Measurements from ENCODE around the gene ASPHD1. TPM values are rescaled to one million over a fixed set of nuclear protein-coding genes. Genes with fewer than 3 reads are reported as not detected.
"Not testable (repeated sequence)": the region's sequence is repeated elsewhere in the genome, so short reads cannot be mapped to it uniquely, and the experiment has no call there.

Gene ASPHD1
- total and polyA plus RNA-seq, 2 donors (not counting 1 experiment from before 2014, with no cell fraction given) = 0.77 to 5.4 TPM

DNA sequence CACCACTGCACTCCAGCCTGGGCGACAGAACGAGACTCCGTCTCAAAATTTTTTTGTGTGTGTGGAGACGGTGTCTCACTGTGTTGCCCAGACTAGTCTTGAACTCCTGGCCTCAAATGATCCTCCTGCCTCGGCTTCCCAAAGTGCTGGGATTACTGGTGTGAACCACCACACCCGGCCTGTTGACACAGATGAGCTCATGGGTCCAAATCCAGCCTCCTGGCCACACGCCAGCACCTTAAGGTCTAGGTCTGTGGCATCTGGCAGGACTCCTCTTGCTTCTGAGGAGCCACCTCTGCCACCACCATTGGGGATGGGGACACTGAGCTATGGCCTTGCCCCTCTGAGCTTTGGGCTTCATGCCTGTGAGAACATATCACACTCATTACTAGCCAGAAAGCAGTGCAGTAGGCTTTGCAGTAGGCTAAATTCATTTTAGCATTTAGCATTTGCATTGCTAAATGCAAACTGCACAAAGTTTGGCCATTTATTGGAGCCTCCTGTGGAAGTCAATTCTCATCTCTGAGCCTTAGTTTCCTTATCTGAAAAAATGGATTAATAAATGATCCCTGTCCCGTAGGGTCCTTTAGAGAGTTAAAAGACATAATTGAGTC lies 31.8 kb upstream of the ASPHD1 start:
- Histone ChIP-seq H3K4me3 (replicated peaks in 1 of 4; ENCODE audit: control extremely low read depth in 1 of 4, insufficient read depth in 1 of 4, low read depth in 3 of 4, low read length in 4 of 4) (no peak overlapping the region), H2AFZ (ENCODE audit: low read length) (no peak overlapping the region), H3K9me3 (ENCODE audit: control insufficient read depth, insufficient read depth, low read depth, low read length) (no peaks in the 10 kb centered on the region), H3K79me2 (ENCODE audit: control insufficient read depth, insufficient read depth, low read length) (no peaks in the 10 kb centered on the region), H3K4me2 (ENCODE audit: extremely low read depth, insufficient read depth, low read length) (no peak overlapping the region), H3K27ac (ENCODE audit: insufficient read depth, low read length) (no peak overlapping the region), H3K36me3 (ENCODE audit: control insufficient read depth, insufficient read depth, low read length) (no peaks in the 10 kb centered on the region), H4K20me1 (ENCODE audit: control insufficient read depth, extremely low read depth, insufficient read depth, low read length) (no peaks in the 10 kb centered on the region), H3K9ac (ENCODE audit: insufficient read depth, low read length) (no peak overlapping the region), H3K27me3 (ENCODE audit: control insufficient read depth, insufficient read depth, low read length) (no peaks in the 10 kb centered on the region), H3K4me1 (ENCODE audit: control insufficient read depth, extremely low read depth, insufficient read depth, low read length) (no peaks in the 10 kb centered on the region)
- TF ChIP-seq, protein P1, sequence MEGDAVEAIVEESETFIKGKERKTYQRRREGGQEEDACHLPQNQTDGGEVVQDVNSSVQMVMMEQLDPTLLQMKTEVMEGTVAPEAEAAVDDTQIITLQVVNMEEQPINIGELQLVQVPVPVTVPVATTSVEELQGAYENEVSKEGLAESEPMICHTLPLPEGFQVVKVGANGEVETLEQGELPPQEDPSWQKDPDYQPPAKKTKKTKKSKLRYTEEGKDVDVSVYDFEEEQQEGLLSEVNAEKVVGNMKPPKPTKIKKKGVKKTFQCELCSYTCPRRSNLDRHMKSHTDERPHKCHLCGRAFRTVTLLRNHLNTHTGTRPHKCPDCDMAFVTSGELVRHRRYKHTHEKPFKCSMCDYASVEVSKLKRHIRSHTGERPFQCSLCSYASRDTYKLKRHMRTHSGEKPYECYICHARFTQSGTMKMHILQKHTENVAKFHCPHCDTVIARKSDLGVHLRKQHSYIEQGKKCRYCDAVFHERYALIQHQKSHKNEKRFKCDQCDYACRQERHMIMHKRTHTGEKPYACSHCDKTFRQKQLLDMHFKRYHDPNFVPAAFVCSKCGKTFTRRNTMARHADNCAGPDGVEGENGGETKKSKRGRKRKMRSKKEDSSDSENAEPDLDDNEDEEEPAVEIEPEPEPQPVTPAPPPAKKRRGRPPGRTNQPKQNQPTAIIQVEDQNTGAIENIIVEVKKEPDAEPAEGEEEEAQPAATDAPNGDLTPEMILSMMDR (conservative IDR thresholded peaks at IDR 0.05 in 1 of 2, IDR thresholded peaks at IDR 0.05 in 1 of 2; ENCODE audit: low read depth in 1 of 2, low read length in 2 of 2) = no peak
- no peak for TF ChIP-seq EZH2 (IDR thresholded peaks at IDR 0.05; ENCODE audit: low read length, missing control alignments)
- DNase-seq (ENCODE audit: low read depth in 2 of 2) = no peak

DNA sequence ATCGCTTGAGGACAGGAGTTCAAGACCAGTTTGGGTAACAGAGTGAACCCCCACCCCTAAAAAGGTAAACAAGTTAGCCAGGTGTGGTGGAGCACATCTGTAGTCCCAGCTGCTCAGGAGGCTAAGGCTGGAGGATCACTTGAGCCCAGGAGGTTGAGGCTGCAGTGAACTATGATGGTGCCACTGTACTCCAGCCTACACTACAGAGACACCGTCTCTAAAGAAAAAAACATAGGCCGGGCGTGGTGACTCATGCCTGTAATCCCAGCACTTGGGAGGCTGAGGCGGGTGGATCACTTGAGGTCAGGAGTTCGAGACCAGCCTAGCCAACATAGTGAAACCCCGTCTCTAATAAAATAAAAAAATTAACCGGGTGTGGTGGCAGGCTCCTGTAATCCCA lies 31.2 kb upstream of the ASPHD1 start:
- H3K9me3 ChIP-seq (ENCODE audit: control insufficient read depth, insufficient read depth, low read depth, low read length); H3K4me2 ChIP-seq (ENCODE audit: extremely low read depth, insufficient read depth, low read length); H3K79me2 ChIP-seq (ENCODE audit: control insufficient read depth, insufficient read depth, low read length); H3K27ac ChIP-seq (ENCODE audit: insufficient read depth, low read length); H3K4me1 ChIP-seq (ENCODE audit: control insufficient read depth, extremely low read depth, insufficient read depth, low read length); H3K4me3 ChIP-seq (replicated peaks in 1 of 4; ENCODE audit: control extremely low read depth in 1 of 4, insufficient read depth in 1 of 4, low read depth in 3 of 4, low read length in 4 of 4); H2AFZ ChIP-seq (ENCODE audit: low read length); H3K27me3 ChIP-seq (ENCODE audit: control insufficient read depth, insufficient read depth, low read length); H3K9ac ChIP-seq (ENCODE audit: insufficient read depth, low read length); H4K20me1 ChIP-seq (ENCODE audit: control insufficient read depth, extremely low read depth, insufficient read depth, low read length); DNase-seq (ENCODE audit: low read depth in 2 of 2); H3K36me3 ChIP-seq (ENCODE audit: control insufficient read depth, insufficient read depth, low read length): not testable (repeated sequence)

DNA sequence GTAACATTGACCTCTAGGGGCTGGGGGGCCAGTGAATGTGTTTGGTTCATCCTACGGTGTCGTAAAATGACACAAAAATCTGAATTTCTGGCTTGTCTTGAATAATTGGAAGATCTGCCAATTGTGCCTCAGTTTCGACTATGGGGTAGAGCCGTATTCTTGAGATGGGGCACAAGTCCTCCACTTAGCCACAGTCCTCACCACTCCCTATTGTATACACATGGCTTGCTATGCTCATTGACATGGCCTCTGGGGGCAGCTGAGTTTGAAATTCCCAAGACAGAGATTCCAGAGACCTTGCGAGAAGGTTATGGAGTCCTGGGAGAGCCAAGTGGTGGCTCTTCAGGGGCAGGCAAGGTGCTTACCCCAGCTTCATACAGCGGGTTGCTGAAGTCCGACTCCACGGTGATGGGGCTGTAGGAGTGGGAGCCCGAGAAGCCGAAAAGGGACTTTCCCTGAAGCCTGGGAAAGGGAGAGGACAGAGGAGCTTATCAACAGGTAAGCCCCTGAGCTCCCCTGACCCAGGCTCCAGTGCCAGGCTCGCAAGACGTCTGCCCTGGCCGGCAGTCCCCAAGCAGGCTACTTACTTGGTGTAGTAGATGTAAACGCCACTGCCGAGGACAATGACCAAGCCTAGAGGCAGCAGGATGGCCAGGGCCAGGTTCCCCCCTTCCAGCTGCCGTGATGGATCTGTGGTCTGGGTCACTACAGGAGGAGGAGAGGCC lies 28.3 kb upstream of the ASPHD1 start:
- Histone ChIP-seq H4K20me1 (ENCODE audit: control insufficient read depth, extremely low read depth, insufficient read depth, low read length) (no peaks in the 10 kb centered on the region), H2AFZ (ENCODE audit: low read length) (no peak overlapping the region), H3K27ac (ENCODE audit: insufficient read depth, low read length) (no peak overlapping the region), H3K9me3 (ENCODE audit: control insufficient read depth, insufficient read depth, low read depth, low read length) (no peaks in the 10 kb centered on the region), H3K4me1 (ENCODE audit: control insufficient read depth, extremely low read depth, insufficient read depth, low read length) (no peaks in the 10 kb centered on the region), H3K4me2 (ENCODE audit: extremely low read depth, insufficient read depth, low read length) (no peak overlapping the region), H3K9ac (ENCODE audit: insufficient read depth, low read length) (no peak overlapping the region), H3K79me2 (ENCODE audit: control insufficient read depth, insufficient read depth, low read length) (no peaks in the 10 kb centered on the region), H3K36me3 (ENCODE audit: control insufficient read depth, insufficient read depth, low read length) (no peaks in the 10 kb centered on the region), H3K4me3 (replicated peaks in 1 of 4; ENCODE audit: control extremely low read depth in 1 of 4, insufficient read depth in 1 of 4, low read depth in 3 of 4, low read length in 4 of 4) (no peak overlapping the region), H3K27me3 (ENCODE audit: control insufficient read depth, insufficient read depth, low read length) (peaks cover 4% of the 10 kb centered on the region)
- no peak for TF ChIP-seq EZH2 (IDR thresholded peaks at IDR 0.05; ENCODE audit: low read length, missing control alignments)
- TF ChIP-seq, protein P1 (conservative IDR thresholded peaks at IDR 0.05 in 1 of 2, IDR thresholded peaks at IDR 0.05 in 1 of 2; ENCODE audit: low read depth in 1 of 2, low read length in 2 of 2) = no peak
- no peak for DNase-seq (ENCODE audit: low read depth in 2 of 2)
